ENCODE results near the gene ATP9B. TPM values are rescaled to one million over a fixed set of nuclear protein-coding genes. Genes with fewer than 3 reads are reported as not detected.

Gene ATP9B
- polyA plus RNA-seq, 1 of the 3 experiments (the other 2 are of a cell fraction), result 11.2 TPM

DNA sequence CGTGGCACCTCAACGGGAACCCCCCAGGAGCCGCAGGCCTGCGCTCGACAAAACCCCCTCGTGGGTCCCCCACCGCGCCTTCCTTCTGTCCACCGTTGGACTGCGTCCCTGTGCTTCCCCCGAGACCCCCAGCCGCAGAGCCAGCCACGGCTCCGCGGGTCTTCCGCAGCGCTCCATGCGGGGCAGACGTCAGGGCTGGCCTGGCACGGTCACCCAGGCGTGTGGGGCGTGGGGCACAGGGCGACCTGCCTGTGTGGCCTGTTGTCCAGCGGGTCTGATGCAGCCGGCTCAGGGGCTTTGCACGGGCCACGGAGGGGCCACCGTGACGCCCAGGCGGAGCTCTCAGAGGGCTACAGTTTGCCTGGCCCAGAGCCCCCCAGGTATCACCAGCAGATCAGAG is 337.5 kb downstream of the ATP9B start:
- Histone ChIP-seq H3K4me2 (no peak overlapping the region), H3K9me3 (no peaks in the 10 kb centered on the region), H4K20me1 (ENCODE audit: insufficient read depth) (peaks cover 7% of the 10 kb centered on the region; the same call in 1 of the 2 replicates), H3K27me3 (ENCODE audit: insufficient read depth) (peaks cover 85% of the 10 kb centered on the region), H3K27ac (ENCODE audit: low read depth in 2 of 2, low read length in 1 of 2) (no peak overlapping the region), H3F3A (replicated peaks; ENCODE audit: insufficient read depth) (no peaks in the 10 kb centered on the region), H3K9ac (no peak overlapping the region), H3K79me2 (ENCODE audit: insufficient read depth) (no peaks in the 10 kb centered on the region), H3K4me1 (ENCODE audit: control insufficient read depth in 1 of 2, insufficient read depth in 2 of 2, low read depth in 1 of 2, low read length in 1 of 2) (no peaks in the 10 kb centered on the region), H3K9me2 (no peaks in the 10 kb centered on the region), H2AFZ (ENCODE audit: low read depth) (no peak overlapping the region), H3K36me3 (replicated peaks in 1 of 2; ENCODE audit: control insufficient read depth in 1 of 2, insufficient read depth in 2 of 2, low read length in 1 of 2) (no peaks in the 10 kb centered on the region), H3K4me3 (ENCODE audit: low read depth in 2 of 2, low read length in 1 of 2) (no peak overlapping the region)
- DNase-seq, result no peak
- ChIA-PET CTCF (no interaction called here), POLR2A (no interaction called here)
- no peak for TF ChIP-seq SIN3A (IDR thresholded peaks at IDR 0.05; ENCODE audit: borderline replicate concordance, low read depth, low read length)
- 28% methylated on average over 27 of the region's 30 CpGs for WGBS (ENCODE audit: low lambda C conversion rate)

DNA sequence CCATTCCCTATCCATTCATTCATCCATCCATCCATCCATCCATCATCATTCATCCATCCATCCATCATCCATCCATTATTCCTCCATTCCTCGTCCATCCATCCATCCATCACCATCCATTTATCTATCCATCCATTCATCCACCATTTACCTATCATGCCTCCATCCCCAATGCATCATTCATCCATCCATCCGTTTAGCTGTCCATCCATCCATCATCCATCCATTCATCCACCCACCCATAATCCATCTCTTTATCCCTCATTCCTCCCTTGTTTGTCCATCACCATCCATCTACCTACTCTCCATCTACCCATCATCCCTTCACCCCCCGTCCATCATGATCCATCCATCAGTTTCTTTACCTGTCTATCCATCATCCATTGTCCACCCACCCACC is 340.1 kb downstream of the ATP9B start:
- H4K20me1 ChIP-seq (ENCODE audit: insufficient read depth), result no peaks in the 10 kb centered on the region
- no peaks in the 10 kb centered on the region for H3K79me2 ChIP-seq (ENCODE audit: insufficient read depth)
- TF ChIP-seq GATA2 (CRISPR knock-in tag; IDR thresholded peaks at IDR 0.05) (no peak), GABPA (IDR thresholded peaks at IDR 0.05; ENCODE audit: low read depth) (no peak)
- no peak overlapping the region for H3K9ac ChIP-seq
- DNase-seq, result no peak
- no peak overlapping the region for H3K27ac ChIP-seq (ENCODE audit: low read depth in 2 of 2, low read length in 1 of 2)
- H3K4me1 ChIP-seq (ENCODE audit: control insufficient read depth in 1 of 2, insufficient read depth in 2 of 2, low read depth in 1 of 2, low read length in 1 of 2), result no peaks in the 10 kb centered on the region
- H3K9me2 ChIP-seq, result no peaks in the 10 kb centered on the region
- ChIA-PET POLR2A (no interaction called here), CTCF (no interaction called here)
- 16% methylated on average over 3 of the region's 3 CpGs for WGBS (ENCODE audit: low lambda C conversion rate)
- H3F3A ChIP-seq (replicated peaks; ENCODE audit: insufficient read depth), result no peaks in the 10 kb centered on the region
- peaks cover 85% of the 10 kb centered on the region for H3K27me3 ChIP-seq (ENCODE audit: insufficient read depth)
- no peak overlapping the region for H3K4me2 ChIP-seq
- H3K9me3 ChIP-seq, result no peaks in the 10 kb centered on the region
- H2AFZ ChIP-seq (ENCODE audit: low read depth), result no peak overlapping the region
- no peaks in the 10 kb centered on the region for H3K36me3 ChIP-seq (replicated peaks in 1 of 2; ENCODE audit: control insufficient read depth in 1 of 2, insufficient read depth in 2 of 2, low read length in 1 of 2)
- no peak overlapping the region for H3K4me3 ChIP-seq (ENCODE audit: low read depth in 2 of 2, low read length in 1 of 2)

DNA sequence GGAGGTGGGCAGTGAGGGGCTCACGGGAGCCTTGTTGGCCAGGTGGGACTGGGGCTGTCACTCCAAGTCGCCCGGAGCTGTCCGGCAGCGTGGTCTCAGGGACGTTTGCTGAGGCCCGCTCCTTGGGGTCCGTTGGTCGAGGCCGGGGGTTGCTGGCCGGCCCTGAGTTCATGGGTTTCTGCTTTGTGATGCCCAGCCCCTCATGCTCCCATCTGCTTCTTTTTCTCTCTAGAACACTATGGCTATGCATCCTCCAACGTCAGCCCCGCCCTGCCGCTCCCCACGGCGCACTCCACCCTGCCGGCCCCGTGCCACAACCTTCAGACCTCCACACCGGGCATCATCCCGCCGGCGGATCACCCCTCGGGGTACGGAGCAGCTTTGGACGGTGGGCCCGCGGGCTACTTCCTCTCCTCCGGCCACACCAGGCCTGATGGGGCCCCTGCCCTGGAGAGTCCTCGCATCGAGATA is 341.0 kb downstream of the ATP9B start:
- Histone ChIP-seq H3K79me2 (ENCODE audit: insufficient read depth) (no peaks in the 10 kb centered on the region), H3K4me1 (ENCODE audit: control insufficient read depth in 1 of 2, insufficient read depth in 2 of 2, low read depth in 1 of 2, low read length in 1 of 2) (no peaks in the 10 kb centered on the region), H3K27me3 (ENCODE audit: insufficient read depth) (peaks cover 84% of the 10 kb centered on the region), H3K9ac (no peak overlapping the region), H4K20me1 (ENCODE audit: insufficient read depth) (no peaks in the 10 kb centered on the region), H3K9me3 (no peaks in the 10 kb centered on the region), H3K36me3 (replicated peaks in 1 of 2; ENCODE audit: control insufficient read depth in 1 of 2, insufficient read depth in 2 of 2, low read length in 1 of 2) (no peaks in the 10 kb centered on the region), H3K9me2 (no peaks in the 10 kb centered on the region), H3F3A (replicated peaks; ENCODE audit: insufficient read depth) (no peaks in the 10 kb centered on the region), H2AFZ (ENCODE audit: low read depth) (no peak overlapping the region), H3K4me2 (no peak overlapping the region), H3K4me3 (ENCODE audit: low read depth in 2 of 2, low read length in 1 of 2) (no peak overlapping the region), H3K27ac (ENCODE audit: low read depth in 2 of 2, low read length in 1 of 2) (no peak overlapping the region)
- POLR2A ChIA-PET, result no interaction called here
- TF ChIP-seq, protein P1, sequence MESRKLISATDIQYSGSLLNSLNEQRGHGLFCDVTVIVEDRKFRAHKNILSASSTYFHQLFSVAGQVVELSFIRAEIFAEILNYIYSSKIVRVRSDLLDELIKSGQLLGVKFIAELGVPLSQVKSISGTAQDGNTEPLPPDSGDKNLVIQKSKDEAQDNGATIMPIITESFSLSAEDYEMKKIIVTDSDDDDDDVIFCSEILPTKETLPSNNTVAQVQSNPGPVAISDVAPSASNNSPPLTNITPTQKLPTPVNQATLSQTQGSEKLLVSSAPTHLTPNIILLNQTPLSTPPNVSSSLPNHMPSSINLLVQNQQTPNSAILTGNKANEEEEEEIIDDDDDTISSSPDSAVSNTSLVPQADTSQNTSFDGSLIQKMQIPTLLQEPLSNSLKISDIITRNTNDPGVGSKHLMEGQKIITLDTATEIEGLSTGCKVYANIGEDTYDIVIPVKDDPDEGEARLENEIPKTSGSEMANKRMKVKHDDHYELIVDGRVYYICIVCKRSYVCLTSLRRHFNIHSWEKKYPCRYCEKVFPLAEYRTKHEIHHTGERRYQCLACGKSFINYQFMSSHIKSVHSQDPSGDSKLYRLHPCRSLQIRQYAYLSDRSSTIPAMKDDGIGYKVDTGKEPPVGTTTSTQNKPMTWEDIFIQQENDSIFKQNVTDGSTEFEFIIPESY (IDR thresholded peaks at IDR 0.05; ENCODE audit: borderline replicate concordance, low read depth), result no peak
- TF ChIP-seq ELF1 (IDR thresholded peaks at IDR 0.05) (no peak), NRF1 (IDR thresholded peaks at IDR 0.05; ENCODE audit: low read depth, low read length) (no peak), EP300 (IDR thresholded peaks at IDR 0.05; ENCODE audit: borderline replicate concordance in 1 of 2, low read depth in 1 of 2, low read length in 1 of 2) (no peak), TEAD4 (IDR thresholded peaks at IDR 0.05; ENCODE audit: borderline replicate concordance, insufficient read depth) (no peak)
- TF ChIP-seq, protein P2, sequence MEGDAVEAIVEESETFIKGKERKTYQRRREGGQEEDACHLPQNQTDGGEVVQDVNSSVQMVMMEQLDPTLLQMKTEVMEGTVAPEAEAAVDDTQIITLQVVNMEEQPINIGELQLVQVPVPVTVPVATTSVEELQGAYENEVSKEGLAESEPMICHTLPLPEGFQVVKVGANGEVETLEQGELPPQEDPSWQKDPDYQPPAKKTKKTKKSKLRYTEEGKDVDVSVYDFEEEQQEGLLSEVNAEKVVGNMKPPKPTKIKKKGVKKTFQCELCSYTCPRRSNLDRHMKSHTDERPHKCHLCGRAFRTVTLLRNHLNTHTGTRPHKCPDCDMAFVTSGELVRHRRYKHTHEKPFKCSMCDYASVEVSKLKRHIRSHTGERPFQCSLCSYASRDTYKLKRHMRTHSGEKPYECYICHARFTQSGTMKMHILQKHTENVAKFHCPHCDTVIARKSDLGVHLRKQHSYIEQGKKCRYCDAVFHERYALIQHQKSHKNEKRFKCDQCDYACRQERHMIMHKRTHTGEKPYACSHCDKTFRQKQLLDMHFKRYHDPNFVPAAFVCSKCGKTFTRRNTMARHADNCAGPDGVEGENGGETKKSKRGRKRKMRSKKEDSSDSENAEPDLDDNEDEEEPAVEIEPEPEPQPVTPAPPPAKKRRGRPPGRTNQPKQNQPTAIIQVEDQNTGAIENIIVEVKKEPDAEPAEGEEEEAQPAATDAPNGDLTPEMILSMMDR (IDR thresholded peaks at IDR 0.05), result no peak
- TF ChIP-seq, protein P3, sequence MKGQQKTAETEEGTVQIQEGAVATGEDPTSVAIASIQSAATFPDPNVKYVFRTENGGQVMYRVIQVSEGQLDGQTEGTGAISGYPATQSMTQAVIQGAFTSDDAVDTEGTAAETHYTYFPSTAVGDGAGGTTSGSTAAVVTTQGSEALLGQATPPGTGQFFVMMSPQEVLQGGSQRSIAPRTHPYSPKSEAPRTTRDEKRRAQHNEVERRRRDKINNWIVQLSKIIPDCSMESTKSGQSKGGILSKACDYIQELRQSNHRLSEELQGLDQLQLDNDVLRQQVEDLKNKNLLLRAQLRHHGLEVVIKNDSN (IDR thresholded peaks at IDR 0.05; ENCODE audit: borderline replicate concordance, low read depth), result no peak
- TF ChIP-seq, protein P4, sequence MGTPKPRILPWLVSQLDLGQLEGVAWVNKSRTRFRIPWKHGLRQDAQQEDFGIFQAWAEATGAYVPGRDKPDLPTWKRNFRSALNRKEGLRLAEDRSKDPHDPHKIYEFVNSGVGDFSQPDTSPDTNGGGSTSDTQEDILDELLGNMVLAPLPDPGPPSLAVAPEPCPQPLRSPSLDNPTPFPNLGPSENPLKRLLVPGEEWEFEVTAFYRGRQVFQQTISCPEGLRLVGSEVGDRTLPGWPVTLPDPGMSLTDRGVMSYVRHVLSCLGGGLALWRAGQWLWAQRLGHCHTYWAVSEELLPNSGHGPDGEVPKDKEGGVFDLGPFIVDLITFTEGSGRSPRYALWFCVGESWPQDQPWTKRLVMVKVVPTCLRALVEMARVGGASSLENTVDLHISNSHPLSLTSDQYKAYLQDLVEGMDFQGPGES (IDR thresholded peaks at IDR 0.05; ENCODE audit: low read depth, low read length), result no peak
- CTCF ChIA-PET, result no interaction called here
- WGBS (ENCODE audit: low lambda C conversion rate), result 61% methylated on average over 20 of the region's 30 CpGs
- no peak for DNase-seq
